ENCODE results near the gene C19orf38. TPM values are rescaled to one million over a fixed set of nuclear protein-coding genes. Genes with fewer than 3 reads are reported as not detected.
A peak's percentile ranks its signal among the peaks of the same experiment; 100 is the strongest.

The C19orf38 gene
- polyA plus RNA-seq, 1 donor from 2014 or later: not detected

DNA sequence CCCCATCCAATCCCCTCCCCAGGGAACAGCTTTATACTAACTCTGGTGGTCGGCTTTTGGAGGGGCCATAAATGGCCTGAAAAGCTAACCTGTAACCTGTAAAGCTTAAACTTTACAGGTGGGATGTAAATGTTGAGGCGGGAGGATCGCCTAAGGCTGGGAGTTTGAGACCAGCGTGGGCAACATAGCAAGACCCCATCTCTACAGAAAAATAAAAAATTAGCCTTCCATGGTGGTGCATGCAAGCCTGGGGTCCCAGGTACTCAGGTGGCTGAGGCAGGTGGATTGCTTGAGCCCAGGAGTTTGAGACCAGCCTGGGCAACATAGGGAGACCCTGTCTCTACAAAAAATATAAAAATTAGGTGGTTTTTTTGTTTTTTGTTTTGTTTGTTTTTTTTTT lies 41.7 kb downstream of the C19orf38 start:
- H3K9ac ChIP-seq (ENCODE audit: low read length): no peak overlapping the region
- H3K79me2 ChIP-seq (replicated peaks; ENCODE audit: insufficient read depth, low read length): peaks cover 34% of the 10 kb centered on the region
- no peaks in the 10 kb centered on the region for H3K9me2 ChIP-seq (ENCODE audit: insufficient read depth, low read length)
- TF ChIP-seq EP300 (conservative IDR thresholded peaks at IDR 0.05; ENCODE audit: poor library complexity, severe bottlenecking) (no peak), EZH2 (IDR thresholded peaks at IDR 0.05; ENCODE audit: borderline replicate concordance, insufficient read depth, low read length, poor library complexity, severe bottlenecking) (no peak), TAF1 (IDR thresholded peaks at IDR 0.05; ENCODE audit: low read depth) (no peak), POLR2AphosphoS5 (IDR thresholded peaks at IDR 0.05) (no peak), RAD21 (conservative IDR thresholded peaks at IDR 0.05) (no peak), MXI1 (conservative IDR thresholded peaks at IDR 0.05; ENCODE audit: poor library complexity, severe bottlenecking) (no peak), SMC3 (conservative IDR thresholded peaks at IDR 0.05; ENCODE audit: poor library complexity) (no peak)
- TF ChIP-seq, protein P1, sequence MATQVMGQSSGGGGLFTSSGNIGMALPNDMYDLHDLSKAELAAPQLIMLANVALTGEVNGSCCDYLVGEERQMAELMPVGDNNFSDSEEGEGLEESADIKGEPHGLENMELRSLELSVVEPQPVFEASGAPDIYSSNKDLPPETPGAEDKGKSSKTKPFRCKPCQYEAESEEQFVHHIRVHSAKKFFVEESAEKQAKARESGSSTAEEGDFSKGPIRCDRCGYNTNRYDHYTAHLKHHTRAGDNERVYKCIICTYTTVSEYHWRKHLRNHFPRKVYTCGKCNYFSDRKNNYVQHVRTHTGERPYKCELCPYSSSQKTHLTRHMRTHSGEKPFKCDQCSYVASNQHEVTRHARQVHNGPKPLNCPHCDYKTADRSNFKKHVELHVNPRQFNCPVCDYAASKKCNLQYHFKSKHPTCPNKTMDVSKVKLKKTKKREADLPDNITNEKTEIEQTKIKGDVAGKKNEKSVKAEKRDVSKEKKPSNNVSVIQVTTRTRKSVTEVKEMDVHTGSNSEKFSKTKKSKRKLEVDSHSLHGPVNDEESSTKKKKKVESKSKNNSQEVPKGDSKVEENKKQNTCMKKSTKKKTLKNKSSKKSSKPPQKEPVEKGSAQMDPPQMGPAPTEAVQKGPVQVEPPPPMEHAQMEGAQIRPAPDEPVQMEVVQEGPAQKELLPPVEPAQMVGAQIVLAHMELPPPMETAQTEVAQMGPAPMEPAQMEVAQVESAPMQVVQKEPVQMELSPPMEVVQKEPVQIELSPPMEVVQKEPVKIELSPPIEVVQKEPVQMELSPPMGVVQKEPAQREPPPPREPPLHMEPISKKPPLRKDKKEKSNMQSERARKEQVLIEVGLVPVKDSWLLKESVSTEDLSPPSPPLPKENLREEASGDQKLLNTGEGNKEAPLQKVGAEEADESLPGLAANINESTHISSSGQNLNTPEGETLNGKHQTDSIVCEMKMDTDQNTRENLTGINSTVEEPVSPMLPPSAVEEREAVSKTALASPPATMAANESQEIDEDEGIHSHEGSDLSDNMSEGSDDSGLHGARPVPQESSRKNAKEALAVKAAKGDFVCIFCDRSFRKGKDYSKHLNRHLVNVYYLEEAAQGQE (IDR thresholded peaks at IDR 0.05; ENCODE audit: borderline replicate concordance): no peak
- TF ChIP-seq, protein P2, sequence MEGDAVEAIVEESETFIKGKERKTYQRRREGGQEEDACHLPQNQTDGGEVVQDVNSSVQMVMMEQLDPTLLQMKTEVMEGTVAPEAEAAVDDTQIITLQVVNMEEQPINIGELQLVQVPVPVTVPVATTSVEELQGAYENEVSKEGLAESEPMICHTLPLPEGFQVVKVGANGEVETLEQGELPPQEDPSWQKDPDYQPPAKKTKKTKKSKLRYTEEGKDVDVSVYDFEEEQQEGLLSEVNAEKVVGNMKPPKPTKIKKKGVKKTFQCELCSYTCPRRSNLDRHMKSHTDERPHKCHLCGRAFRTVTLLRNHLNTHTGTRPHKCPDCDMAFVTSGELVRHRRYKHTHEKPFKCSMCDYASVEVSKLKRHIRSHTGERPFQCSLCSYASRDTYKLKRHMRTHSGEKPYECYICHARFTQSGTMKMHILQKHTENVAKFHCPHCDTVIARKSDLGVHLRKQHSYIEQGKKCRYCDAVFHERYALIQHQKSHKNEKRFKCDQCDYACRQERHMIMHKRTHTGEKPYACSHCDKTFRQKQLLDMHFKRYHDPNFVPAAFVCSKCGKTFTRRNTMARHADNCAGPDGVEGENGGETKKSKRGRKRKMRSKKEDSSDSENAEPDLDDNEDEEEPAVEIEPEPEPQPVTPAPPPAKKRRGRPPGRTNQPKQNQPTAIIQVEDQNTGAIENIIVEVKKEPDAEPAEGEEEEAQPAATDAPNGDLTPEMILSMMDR (IDR thresholded peaks at IDR 0.05; ENCODE audit: poor library complexity, severe bottlenecking): no peak
- no peak overlapping the region for H3K4me2 ChIP-seq (ENCODE audit: low read length)
- no peak overlapping the region for H3K4me3 ChIP-seq (ENCODE audit: low read length)
- no peaks in the 10 kb centered on the region for H4K20me1 ChIP-seq (ENCODE audit: insufficient read depth)
- no peaks in the 10 kb centered on the region for H3K27me3 ChIP-seq (ENCODE audit: insufficient read depth, low read depth, low read length)
- no peaks in the 10 kb centered on the region for H3K9me3 ChIP-seq (ENCODE audit: low read length)
- peaks cover 4% of the 10 kb centered on the region for H3F3A ChIP-seq (ENCODE audit: insufficient read depth, low read length, poor library complexity, severe bottlenecking)
- H3K36me3 ChIP-seq (ENCODE audit: insufficient read depth, low read length): no peaks in the 10 kb centered on the region
- no peak overlapping the region for H2AFZ ChIP-seq (ENCODE audit: low read depth, low read length)
- H3K27ac ChIP-seq (ENCODE audit: low read length): peak overlapping the region; percentile 94

DNA sequence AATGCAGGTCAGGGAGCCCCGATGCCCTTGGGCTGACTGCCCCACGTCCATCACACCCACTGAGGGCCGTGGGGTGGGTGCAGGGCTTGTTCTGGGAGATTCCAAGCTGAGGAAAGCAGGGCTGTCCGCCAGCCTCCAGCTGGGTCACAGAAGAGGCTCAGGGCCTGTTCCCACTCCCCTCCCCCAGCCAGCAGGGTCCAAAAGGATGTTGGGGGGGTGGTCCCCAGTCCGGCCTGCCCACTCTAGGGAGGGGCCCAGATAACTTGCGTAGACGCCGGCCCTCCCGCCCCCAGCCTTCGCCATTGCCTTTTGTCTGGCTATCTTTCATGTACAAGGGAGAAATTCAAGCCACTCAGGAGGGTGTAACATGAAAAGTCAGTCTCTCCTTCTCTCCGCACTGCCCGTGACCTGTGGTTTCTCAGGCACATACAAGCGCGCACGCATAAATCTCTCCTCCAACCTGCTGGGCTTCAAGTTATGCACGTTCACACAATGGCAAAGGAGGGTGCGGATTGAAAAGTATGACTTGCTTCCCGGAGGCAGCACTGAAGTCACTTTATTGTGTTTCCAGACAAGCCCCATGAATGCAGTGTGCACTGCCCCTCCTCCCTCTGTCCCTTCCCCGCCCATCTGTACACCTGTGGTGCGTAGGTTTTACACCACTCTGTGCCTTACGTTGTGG lies 43.3 kb downstream of the C19orf38 start:
- H4K20me1 ChIP-seq (ENCODE audit: insufficient read depth): no peaks in the 10 kb centered on the region
- peak overlapping the region; percentile 62 for H3K27ac ChIP-seq (ENCODE audit: low read length)
- no peaks in the 10 kb centered on the region for H3K9me3 ChIP-seq (ENCODE audit: low read length)
- no peak overlapping the region for H3K4me2 ChIP-seq (ENCODE audit: low read length)
- peaks cover 36% of the 10 kb centered on the region for H3K79me2 ChIP-seq (replicated peaks; ENCODE audit: insufficient read depth, low read length)
- no peak overlapping the region for H2AFZ ChIP-seq (ENCODE audit: low read depth, low read length)
- H3F3A ChIP-seq (ENCODE audit: insufficient read depth, low read length, poor library complexity, severe bottlenecking): peaks cover 4% of the 10 kb centered on the region
- H3K27me3 ChIP-seq (ENCODE audit: insufficient read depth, low read depth, low read length): no peaks in the 10 kb centered on the region
- peak overlapping the region; percentile 49 for H3K9ac ChIP-seq (ENCODE audit: low read length)
- TF ChIP-seq POLR2AphosphoS5 (IDR thresholded peaks at IDR 0.05) (peak; percentile 8), RAD21 (conservative IDR thresholded peaks at IDR 0.05) (no peak)
- H3K36me3 ChIP-seq (ENCODE audit: insufficient read depth, low read length): no peaks in the 10 kb centered on the region
- H3K9me2 ChIP-seq (ENCODE audit: insufficient read depth, low read length): no peaks in the 10 kb centered on the region
- peak overlapping the region; percentile 32 for H3K4me3 ChIP-seq (ENCODE audit: low read length)

Measured in neural cell (in vitro differentiated cells).